ENCODE measurements around the gene ARID5A.

The ARID5A gene

GRCh38 chr2:96579422-96579821 lies 42.9 kb downstream of the ARID5A start:
- Histone ChIP-seq H3K9ac (ENCODE audit: low read depth, low read length) (no peak overlapping the region), H3K27ac (ENCODE audit: low read length) (no peak overlapping the region), H3K27me3 (ENCODE audit: insufficient read depth, low read length) (no peaks in the 10 kb centered on the region), H3K9me3 (ENCODE audit: insufficient read depth, low read depth, low read length) (no peaks in the 10 kb centered on the region), H3K4me1 (ENCODE audit: insufficient read depth, low read length) (no peaks in the 10 kb centered on the region), H3K36me3 (ENCODE audit: insufficient read depth, low read depth, low read length) (no peaks in the 10 kb centered on the region), H3K4me3 (ENCODE audit: low read length) (no peak overlapping the region)

GRCh38 chr2:96580771-96581170 lies 44.2 kb downstream of the ARID5A start:
- H3K4me3 ChIP-seq (ENCODE audit: low read length) = no peak overlapping the region
- H3K27ac ChIP-seq (ENCODE audit: low read length) = no peak overlapping the region
- no peaks in the 10 kb centered on the region for H3K9me3 ChIP-seq (ENCODE audit: insufficient read depth, low read depth, low read length)
- H3K36me3 ChIP-seq (ENCODE audit: insufficient read depth, low read depth, low read length) = no peaks in the 10 kb centered on the region
- H3K4me1 ChIP-seq (ENCODE audit: insufficient read depth, low read length) = no peaks in the 10 kb centered on the region
- H3K27me3 ChIP-seq (ENCODE audit: insufficient read depth, low read length) = no peaks in the 10 kb centered on the region
- no peak overlapping the region for H3K9ac ChIP-seq (ENCODE audit: low read depth, low read length)

GRCh38 chr2:96584017-96584416 lies 47.5 kb downstream of the ARID5A start:
- Histone ChIP-seq H3K36me3 (ENCODE audit: insufficient read depth, low read depth, low read length) (no peaks in the 10 kb centered on the region), H3K27me3 (ENCODE audit: insufficient read depth, low read length) (no peaks in the 10 kb centered on the region), H3K9ac (ENCODE audit: low read depth, low read length) (no peak overlapping the region), H3K27ac (ENCODE audit: low read length) (no peak overlapping the region), H3K4me3 (ENCODE audit: low read length) (no peak overlapping the region), H3K9me3 (ENCODE audit: insufficient read depth, low read depth, low read length) (no peaks in the 10 kb centered on the region), H3K4me1 (ENCODE audit: insufficient read depth, low read length) (peaks cover 3% of the 10 kb centered on the region; the same call in 1 of the 2 replicates)

- H3K9ac ChIP-seq (ENCODE audit: low read depth, low read length) = no peak overlapping the region
- H3K27ac ChIP-seq (ENCODE audit: low read length) = no peak overlapping the region
- H3K9me3 ChIP-seq (ENCODE audit: insufficient read depth, low read depth, low read length) = no peaks in the 10 kb centered on the region
- no peaks in the 10 kb centered on the region for H3K27me3 ChIP-seq (ENCODE audit: insufficient read depth, low read length)
- peaks cover 12% of the 10 kb centered on the region for H3K36me3 ChIP-seq (ENCODE audit: insufficient read depth, low read depth, low read length)
- peaks cover 3% of the 10 kb centered on the region; the same call in 1 of the 2 replicates for H3K4me1 ChIP-seq (ENCODE audit: insufficient read depth, low read length)
- H3K4me3 ChIP-seq (ENCODE audit: low read length) = no peak overlapping the region
Observed at GRCh38 chr2:96587843-96588242, 51.3 kb downstream of the ARID5A start.

- H3K36me3 ChIP-seq (ENCODE audit: insufficient read depth, low read depth, low read length) = peaks cover 44% of the 10 kb centered on the region
- H3K27me3 ChIP-seq (ENCODE audit: insufficient read depth, low read length) = no peaks in the 10 kb centered on the region
- H3K4me1 ChIP-seq (ENCODE audit: insufficient read depth, low read length) = peaks cover 3% of the 10 kb centered on the region; the same call in 1 of the 2 replicates
- no peak overlapping the region for H3K27ac ChIP-seq (ENCODE audit: low read length)
- no peak overlapping the region for H3K9ac ChIP-seq (ENCODE audit: low read depth, low read length)
- no peak overlapping the region for H3K4me3 ChIP-seq (ENCODE audit: low read length)
- no peaks in the 10 kb centered on the region for H3K9me3 ChIP-seq (ENCODE audit: insufficient read depth, low read depth, low read length)
Observed at GRCh38 chr2:96591054-96591453, 54.5 kb downstream of the ARID5A start.

- Histone ChIP-seq H3K9ac (ENCODE audit: low read depth, low read length) (no peak overlapping the region), H3K4me1 (ENCODE audit: insufficient read depth, low read length) (peaks cover 3% of the 10 kb centered on the region; the same call in 1 of the 2 replicates), H3K9me3 (ENCODE audit: insufficient read depth, low read depth, low read length) (no peaks in the 10 kb centered on the region), H3K4me3 (ENCODE audit: low read length) (no peak overlapping the region), H3K27me3 (ENCODE audit: insufficient read depth, low read length) (no peaks in the 10 kb centered on the region), H3K36me3 (ENCODE audit: insufficient read depth, low read depth, low read length) (peaks cover 48% of the 10 kb centered on the region), H3K27ac (ENCODE audit: low read length) (no peak overlapping the region)
Observed at GRCh38 chr2:96591494-96591893, 54.9 kb downstream of the ARID5A start.

GRCh38 chr2:96594282-96594681 lies 57.7 kb downstream of the ARID5A start:
- H3K4me3 ChIP-seq (ENCODE audit: low read length) = no peak overlapping the region
- peaks cover 71% of the 10 kb centered on the region for H3K36me3 ChIP-seq (ENCODE audit: insufficient read depth, low read depth, low read length)
- no peak overlapping the region for H3K27ac ChIP-seq (ENCODE audit: low read length)
- H3K27me3 ChIP-seq (ENCODE audit: insufficient read depth, low read length) = no peaks in the 10 kb centered on the region
- no peak overlapping the region for H3K9ac ChIP-seq (ENCODE audit: low read depth, low read length)
- H3K9me3 ChIP-seq (ENCODE audit: insufficient read depth, low read depth, low read length) = no peaks in the 10 kb centered on the region
- H3K4me1 ChIP-seq (ENCODE audit: insufficient read depth, low read length) = no peaks in the 10 kb centered on the region

- H3K36me3 ChIP-seq (ENCODE audit: insufficient read depth, low read depth, low read length) = peaks cover 76% of the 10 kb centered on the region
- no peaks in the 10 kb centered on the region for H3K9me3 ChIP-seq (ENCODE audit: insufficient read depth, low read depth, low read length)
- no peaks in the 10 kb centered on the region for H3K27me3 ChIP-seq (ENCODE audit: insufficient read depth, low read length)
- H3K4me1 ChIP-seq (ENCODE audit: insufficient read depth, low read length) = no peaks in the 10 kb centered on the region
- H3K9ac ChIP-seq (ENCODE audit: low read depth, low read length) = no peak overlapping the region
- no peak overlapping the region for H3K27ac ChIP-seq (ENCODE audit: low read length)
- no peak overlapping the region for H3K4me3 ChIP-seq (ENCODE audit: low read length)
Observed at GRCh38 chr2:96594691-96595152, 58.2 kb downstream of the ARID5A start.

GRCh38 chr2:96596596-96596995 lies 60.0 kb downstream of the ARID5A start:
- Histone ChIP-seq H3K36me3 (ENCODE audit: insufficient read depth, low read depth, low read length) (peaks cover 93% of the 10 kb centered on the region), H3K9ac (ENCODE audit: low read depth, low read length) (no peak overlapping the region), H3K4me3 (ENCODE audit: low read length) (no peak overlapping the region), H3K27me3 (ENCODE audit: insufficient read depth, low read length) (no peaks in the 10 kb centered on the region), H3K27ac (ENCODE audit: low read length) (no peak overlapping the region), H3K9me3 (ENCODE audit: insufficient read depth, low read depth, low read length) (no peaks in the 10 kb centered on the region), H3K4me1 (ENCODE audit: insufficient read depth, low read length) (no peaks in the 10 kb centered on the region)

GRCh38 chr2:96599941-96600340 lies 63.4 kb downstream of the ARID5A start:
- H3K4me3 ChIP-seq (ENCODE audit: low read length) = no peak overlapping the region
- H3K9me3 ChIP-seq (ENCODE audit: insufficient read depth, low read depth, low read length) = no peaks in the 10 kb centered on the region
- no peak overlapping the region for H3K27ac ChIP-seq (ENCODE audit: low read length)
- H3K9ac ChIP-seq (ENCODE audit: low read depth, low read length) = no peak overlapping the region
- no peaks in the 10 kb centered on the region for H3K4me1 ChIP-seq (ENCODE audit: insufficient read depth, low read length)
- H3K27me3 ChIP-seq (ENCODE audit: insufficient read depth, low read length) = no peaks in the 10 kb centered on the region
- H3K36me3 ChIP-seq (ENCODE audit: insufficient read depth, low read depth, low read length) = peaks cover 93% of the 10 kb centered on the region

GRCh38 chr2:96601382-96602292 lies 65.1 kb downstream of the ARID5A start:
- peaks cover 93% of the 10 kb centered on the region for H3K36me3 ChIP-seq (ENCODE audit: insufficient read depth, low read depth, low read length)
- H3K27me3 ChIP-seq (ENCODE audit: insufficient read depth, low read length) = no peaks in the 10 kb centered on the region
- H3K9me3 ChIP-seq (ENCODE audit: insufficient read depth, low read depth, low read length) = no peaks in the 10 kb centered on the region
- no peak overlapping the region for H3K9ac ChIP-seq (ENCODE audit: low read depth, low read length)
- no peaks in the 10 kb centered on the region for H3K4me1 ChIP-seq (ENCODE audit: insufficient read depth, low read length)
- H3K27ac ChIP-seq (ENCODE audit: low read length) = no peak overlapping the region
- H3K4me3 ChIP-seq (ENCODE audit: low read length) = no peak overlapping the region
